ENCODE results near the gene ATP2C1. TPM values are rescaled to one million over a fixed set of nuclear protein-coding genes. Genes with fewer than 3 reads are reported as not detected.

ATP2C1 gene
- total RNA-seq, 4 donors from 2014 or later, result 55.1 to 69.9 (median 64.3) TPM

- Histone ChIP-seq H3K4me1 (peaks cover 30% of the 10 kb centered on the region), H3K36me3 (no peaks in the 10 kb centered on the region), H3K9me3 (no peaks in the 10 kb centered on the region), H3K4me3 (peak overlapping the region; percentile 94), H3K27me3 (no peaks in the 10 kb centered on the region), H3K27ac (no peak overlapping the region)
- no peak for TF ChIP-seq EP300 (IDR thresholded peaks at IDR 0.05)
- no peak for TF ChIP-seq POLR2A (IDR thresholded peaks at IDR 0.05)
- no peak for DNase-seq (ENCODE audit: low spot score in 2 of 2)
- 72% methylated on average over 5 of the region's 5 CpGs for WGBS
These were observed 2.0 kb downstream of the ATP2C1 start for GRCh38 chr3:130895690-130896488.

GRCh38 chr3:130897316-130897715 lies 3.4 kb downstream of the ATP2C1 start:
- Histone ChIP-seq H3K27ac (no peak overlapping the region), H3K4me3 (no peak overlapping the region), H3K9me3 (no peaks in the 10 kb centered on the region), H3K4me1 (peaks cover 36% of the 10 kb centered on the region), H3K36me3 (no peaks in the 10 kb centered on the region), H3K27me3 (no peaks in the 10 kb centered on the region)
- TF ChIP-seq EP300 (IDR thresholded peaks at IDR 0.05), result no peak
- no peak for TF ChIP-seq POLR2AphosphoS5 (IDR thresholded peaks at IDR 0.05)
- TF ChIP-seq POLR2A (IDR thresholded peaks at IDR 0.05), result no peak
- TF ChIP-seq CTCF (IDR thresholded peaks at IDR 0.05), result no peak
- DNase-seq (ENCODE audit: low spot score in 2 of 2), result no peak
- 63% methylated on average over 2 of the region's 2 CpGs for WGBS

- no peaks in the 10 kb centered on the region for H3K27me3 ChIP-seq
- no peaks in the 10 kb centered on the region for H3K36me3 ChIP-seq
- no peaks in the 10 kb centered on the region for H3K9me3 ChIP-seq
- no peak for TF ChIP-seq POLR2A (IDR thresholded peaks at IDR 0.05)
- TF ChIP-seq EP300 (IDR thresholded peaks at IDR 0.05), result no peak
- no peak for TF ChIP-seq POLR2AphosphoS5 (IDR thresholded peaks at IDR 0.05)
- no peak for TF ChIP-seq CTCF (IDR thresholded peaks at IDR 0.05)
- no peak overlapping the region for H3K4me3 ChIP-seq
- no peak overlapping the region for H3K27ac ChIP-seq
- no peak for DNase-seq (ENCODE audit: low spot score in 2 of 2)
- H3K4me1 ChIP-seq, result peaks cover 35% of the 10 kb centered on the region
These were observed 7.1 kb downstream of the ATP2C1 start for GRCh38 chr3:130900959-130901358.

GRCh38 chr3:130901463-130902204 lies 7.8 kb downstream of the ATP2C1 start:
- 57% methylated on average over 6 of the region's 6 CpGs for WGBS
- peaks cover 38% of the 10 kb centered on the region for H3K4me1 ChIP-seq
- H3K4me3 ChIP-seq, result no peak overlapping the region
- no peaks in the 10 kb centered on the region for H3K27me3 ChIP-seq
- H3K27ac ChIP-seq, result no peak overlapping the region
- H3K36me3 ChIP-seq, result no peaks in the 10 kb centered on the region
- DNase-seq (ENCODE audit: low spot score in 2 of 2), result no peak
- no peaks in the 10 kb centered on the region for H3K9me3 ChIP-seq
- TF ChIP-seq POLR2A (IDR thresholded peaks at IDR 0.05) (no peak), CTCF (IDR thresholded peaks at IDR 0.05) (no peak), POLR2AphosphoS5 (IDR thresholded peaks at IDR 0.05) (no peak), EP300 (IDR thresholded peaks at IDR 0.05) (no peak)

GRCh38 chr3:130903412-130903908 lies 9.6 kb downstream of the ATP2C1 start:
- no peak for DNase-seq (ENCODE audit: low spot score in 2 of 2)
- H3K4me1 ChIP-seq, result peaks cover 35% of the 10 kb centered on the region
- H3K9me3 ChIP-seq, result no peaks in the 10 kb centered on the region
- no peaks in the 10 kb centered on the region for H3K27me3 ChIP-seq
- H3K27ac ChIP-seq, result no peak overlapping the region
- 93% methylated on average over 1 of the region's 1 CpG for WGBS
- TF ChIP-seq CTCF (IDR thresholded peaks at IDR 0.05), result no peak
- no peak for TF ChIP-seq POLR2AphosphoS5 (IDR thresholded peaks at IDR 0.05)
- TF ChIP-seq EP300 (IDR thresholded peaks at IDR 0.05), result no peak
- TF ChIP-seq POLR2A (IDR thresholded peaks at IDR 0.05), result no peak
- H3K36me3 ChIP-seq, result no peaks in the 10 kb centered on the region
- H3K4me3 ChIP-seq, result no peak overlapping the region
